Measurements from ENCODE around the gene HPS1. TPM values are rescaled to one million over a fixed set of nuclear protein-coding genes. Genes with fewer than 3 reads are reported as not detected.
A peak's percentile ranks its signal among the peaks of the same experiment; 100 is the strongest.

Gene HPS1
- total RNA-seq, 4 donors from 2014 or later, result 46.5 to 83.5 (median 67.5) TPM

DNA sequence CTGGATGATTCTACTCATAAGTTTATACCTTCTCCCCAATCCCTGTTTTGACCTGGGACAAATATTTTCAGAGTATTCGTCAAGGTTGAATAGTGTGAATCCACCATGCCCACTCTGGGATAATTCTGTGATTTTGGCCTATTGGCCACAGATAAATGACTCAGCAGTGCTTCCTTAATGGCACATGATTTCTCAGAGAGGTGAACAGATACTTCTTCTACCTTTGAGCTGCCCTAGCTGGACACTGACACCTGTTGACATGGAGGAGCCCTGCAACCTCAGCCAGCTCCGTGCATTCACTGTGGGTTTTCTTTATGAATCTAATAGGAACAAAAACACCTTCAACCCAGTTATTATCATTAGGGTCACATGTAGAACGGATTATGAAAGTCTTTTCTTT is 40.9 kb upstream of the HPS1 start:
- Histone ChIP-seq H3K4me1 (peaks cover 6% of the 10 kb centered on the region), H3K27me3 (no peaks in the 10 kb centered on the region), H3K9me3 (no peaks in the 10 kb centered on the region), H3K27ac (no peak overlapping the region), H3K4me3 (no peak overlapping the region), H3K36me3 (no peaks in the 10 kb centered on the region)
- WGBS, result 98% methylated on average over 3 of the region's 3 CpGs
- no peak for DNase-seq (ENCODE audit: low spot score in 2 of 2)
- TF ChIP-seq POLR2A (IDR thresholded peaks at IDR 0.05) (no peak), EP300 (IDR thresholded peaks at IDR 0.05) (no peak)
- TF ChIP-seq, protein P1, sequence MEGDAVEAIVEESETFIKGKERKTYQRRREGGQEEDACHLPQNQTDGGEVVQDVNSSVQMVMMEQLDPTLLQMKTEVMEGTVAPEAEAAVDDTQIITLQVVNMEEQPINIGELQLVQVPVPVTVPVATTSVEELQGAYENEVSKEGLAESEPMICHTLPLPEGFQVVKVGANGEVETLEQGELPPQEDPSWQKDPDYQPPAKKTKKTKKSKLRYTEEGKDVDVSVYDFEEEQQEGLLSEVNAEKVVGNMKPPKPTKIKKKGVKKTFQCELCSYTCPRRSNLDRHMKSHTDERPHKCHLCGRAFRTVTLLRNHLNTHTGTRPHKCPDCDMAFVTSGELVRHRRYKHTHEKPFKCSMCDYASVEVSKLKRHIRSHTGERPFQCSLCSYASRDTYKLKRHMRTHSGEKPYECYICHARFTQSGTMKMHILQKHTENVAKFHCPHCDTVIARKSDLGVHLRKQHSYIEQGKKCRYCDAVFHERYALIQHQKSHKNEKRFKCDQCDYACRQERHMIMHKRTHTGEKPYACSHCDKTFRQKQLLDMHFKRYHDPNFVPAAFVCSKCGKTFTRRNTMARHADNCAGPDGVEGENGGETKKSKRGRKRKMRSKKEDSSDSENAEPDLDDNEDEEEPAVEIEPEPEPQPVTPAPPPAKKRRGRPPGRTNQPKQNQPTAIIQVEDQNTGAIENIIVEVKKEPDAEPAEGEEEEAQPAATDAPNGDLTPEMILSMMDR (IDR thresholded peaks at IDR 0.05), result no peak

DNA sequence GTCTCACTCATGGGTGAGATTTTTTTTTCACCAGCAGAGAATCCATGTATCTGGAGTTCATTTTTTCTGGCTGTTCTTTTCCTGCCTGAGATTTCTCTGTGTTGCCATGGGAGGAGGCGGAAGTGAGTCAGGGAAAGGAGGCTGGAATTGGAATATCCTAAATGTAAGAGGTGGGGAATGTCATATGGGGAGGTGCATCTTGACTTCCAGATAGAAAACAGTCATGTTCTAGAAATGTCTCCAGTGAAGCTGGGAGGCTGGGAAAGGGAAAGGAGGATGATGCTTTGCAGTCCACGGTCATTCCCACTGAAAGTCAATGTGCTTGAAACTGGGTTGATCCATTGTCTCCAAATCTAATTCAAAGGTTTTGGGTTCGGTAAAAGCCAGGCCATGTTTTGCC is 39.7 kb upstream of the HPS1 start:
- no peak for DNase-seq (ENCODE audit: low spot score in 2 of 2)
- Histone ChIP-seq H3K36me3 (no peaks in the 10 kb centered on the region), H3K4me3 (no peak overlapping the region), H3K27me3 (no peaks in the 10 kb centered on the region), H3K9me3 (no peaks in the 10 kb centered on the region), H3K27ac (peak overlapping the region; percentile 77), H3K4me1 (peaks cover 6% of the 10 kb centered on the region)
- WGBS, result 75% methylated on average over 3 of the region's 3 CpGs
- TF ChIP-seq POLR2A (IDR thresholded peaks at IDR 0.05), result no peak

DNA sequence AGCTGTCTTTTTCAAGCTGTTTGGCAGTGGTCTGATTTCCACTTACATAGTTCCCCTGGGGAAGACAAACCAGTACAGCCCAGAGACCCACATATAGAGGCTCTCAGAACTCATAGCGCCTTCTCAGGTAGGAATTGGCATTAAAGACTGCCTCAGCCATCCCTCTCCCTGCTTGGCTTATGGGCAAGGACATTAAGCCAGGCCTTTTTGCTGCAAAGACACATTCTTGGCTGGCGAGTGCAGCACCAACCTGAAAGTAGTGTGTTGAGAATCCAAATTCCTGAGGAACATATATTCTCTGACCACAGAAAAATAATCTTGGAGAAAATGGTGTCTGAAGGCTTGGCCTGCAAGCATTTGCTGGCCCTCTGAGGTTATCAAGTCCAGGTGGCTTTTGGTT is 39.2 kb upstream of the HPS1 start:
- Histone ChIP-seq H3K36me3 (no peaks in the 10 kb centered on the region), H3K27me3 (no peaks in the 10 kb centered on the region), H3K4me3 (no peak overlapping the region), H3K9me3 (no peaks in the 10 kb centered on the region), H3K27ac (peak overlapping the region; percentile 66), H3K4me1 (peaks cover 6% of the 10 kb centered on the region)
- 57% methylated on average over 2 of the region's 2 CpGs for WGBS
- no peak for TF ChIP-seq POLR2AphosphoS5 (IDR thresholded peaks at IDR 0.05)
- TF ChIP-seq, protein P1 (IDR thresholded peaks at IDR 0.05), result no peak
- no peak for TF ChIP-seq EP300 (IDR thresholded peaks at IDR 0.05)
- TF ChIP-seq POLR2A (IDR thresholded peaks at IDR 0.05), result no peak
- DNase-seq (ENCODE audit: low spot score in 2 of 2), result no peak

DNA sequence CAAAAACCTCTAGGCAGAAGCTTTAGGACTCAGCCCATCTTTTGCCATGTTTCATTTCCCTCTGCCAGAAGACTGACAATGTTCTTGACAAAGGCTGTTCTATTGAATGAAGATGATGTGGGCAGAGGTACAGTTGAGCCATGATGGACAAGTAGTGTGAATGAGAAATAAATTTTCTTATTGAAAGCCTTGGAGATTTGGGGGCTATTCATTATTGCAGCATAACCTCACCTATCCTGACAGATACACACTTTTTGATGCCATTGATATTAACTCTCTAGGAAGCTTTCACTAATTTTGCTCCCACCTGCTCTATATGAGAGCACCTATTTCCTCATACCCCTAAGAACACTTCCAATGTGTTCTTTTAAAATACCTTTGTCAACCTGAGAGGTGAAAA is 36.9 kb upstream of the HPS1 start:
- Histone ChIP-seq H3K4me3 (no peak overlapping the region), H3K27ac (no peak overlapping the region), H3K27me3 (no peaks in the 10 kb centered on the region), H3K36me3 (no peaks in the 10 kb centered on the region), H3K9me3 (no peaks in the 10 kb centered on the region), H3K4me1 (peaks cover 6% of the 10 kb centered on the region)
- TF ChIP-seq POLR2A (IDR thresholded peaks at IDR 0.05) (no peak), POLR2AphosphoS5 (IDR thresholded peaks at IDR 0.05) (no peak), EP300 (IDR thresholded peaks at IDR 0.05) (no peak)
- TF ChIP-seq, protein P1 (IDR thresholded peaks at IDR 0.05), result no peak
- no peak for DNase-seq (ENCODE audit: low spot score in 2 of 2)

DNA sequence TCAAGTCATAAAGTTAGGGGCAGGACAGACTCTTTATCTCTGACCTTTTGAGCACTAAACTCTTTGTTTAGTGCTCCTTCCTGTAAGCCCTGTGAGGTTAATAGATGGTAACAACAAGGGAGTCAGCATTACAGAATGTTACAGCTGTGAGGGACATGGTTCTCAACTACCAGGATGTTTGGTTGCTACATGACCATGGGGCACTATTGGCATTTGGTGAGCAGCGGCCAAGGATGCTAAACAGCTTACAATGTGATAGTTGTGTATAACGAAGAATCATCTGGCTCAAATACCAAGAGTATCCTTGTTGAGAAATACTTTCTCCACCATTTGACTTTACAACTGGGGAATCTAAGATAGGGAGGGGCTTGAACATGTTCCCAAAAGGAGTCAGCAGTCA is 35.4 kb upstream of the HPS1 start:
- no peak overlapping the region for H3K27ac ChIP-seq
- TF ChIP-seq, protein P1 (IDR thresholded peaks at IDR 0.05), result no peak
- TF ChIP-seq EP300 (IDR thresholded peaks at IDR 0.05) (no peak), POLR2AphosphoS5 (IDR thresholded peaks at IDR 0.05) (no peak)

DNA sequence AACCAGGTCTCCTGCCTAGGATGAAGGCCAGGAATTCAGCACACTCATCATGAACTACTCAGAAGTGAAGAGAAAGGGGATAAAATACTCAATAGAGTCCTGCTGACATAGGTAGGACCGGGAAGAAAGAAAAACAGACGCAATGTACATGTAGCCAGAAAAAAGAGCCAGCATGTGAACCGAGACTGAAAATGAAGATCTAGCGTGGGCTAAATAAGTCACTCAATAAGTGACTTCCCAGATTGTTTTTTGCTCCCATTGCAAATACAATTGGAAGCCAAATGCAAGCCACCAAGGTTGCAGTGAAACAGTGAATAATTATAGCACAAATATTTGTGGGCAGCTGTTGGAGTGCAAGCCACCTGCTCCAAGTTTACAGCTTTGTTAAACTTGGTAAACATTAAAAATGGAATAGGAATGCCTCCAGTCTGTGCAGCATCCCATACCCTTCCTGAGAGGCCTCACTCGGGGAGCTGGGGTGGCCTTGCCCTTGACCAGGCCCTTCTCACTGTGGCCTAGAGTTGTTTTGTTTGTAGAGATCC is 34.7 kb upstream of the HPS1 start:
- TF ChIP-seq, protein P1 (IDR thresholded peaks at IDR 0.05), result no peak
- no peak for TF ChIP-seq POLR2AphosphoS5 (IDR thresholded peaks at IDR 0.05)
- no peak for TF ChIP-seq EP300 (IDR thresholded peaks at IDR 0.05)
- no peak for TF ChIP-seq POLR2A (IDR thresholded peaks at IDR 0.05)
- no peak for DNase-seq (ENCODE audit: low spot score in 2 of 2)
- H3K27me3 ChIP-seq, result no peaks in the 10 kb centered on the region
- no peaks in the 10 kb centered on the region for H3K9me3 ChIP-seq
- WGBS, result 79% methylated on average over 5 of the region's 5 CpGs
- H3K4me1 ChIP-seq, result peaks cover 6% of the 10 kb centered on the region
- H3K4me3 ChIP-seq, result no peak overlapping the region
- H3K36me3 ChIP-seq, result no peaks in the 10 kb centered on the region
- no peak overlapping the region for H3K27ac ChIP-seq

More for the DNA sequence above, 35.4 kb upstream of the HPS1 start:
- Histone ChIP-seq H3K36me3 (no peaks in the 10 kb centered on the region), H3K4me3 (no peak overlapping the region), H3K9me3 (no peaks in the 10 kb centered on the region), H3K27me3 (no peaks in the 10 kb centered on the region), H3K4me1 (peaks cover 6% of the 10 kb centered on the region)
- DNase-seq (ENCODE audit: low spot score in 2 of 2), result no peak
- WGBS, result 93% methylated on average over 2 of the region's 2 CpGs
